Liver (tissue), 3 donors: ENCODE measurements around the gene WDR45B.

Experiments used
- CTCF ChIP-seq: fragments of 150-350 bp; IDR thresholded peaks from 2 replicates; pipeline ENCODE4 v1.5.1; 2017; ENCODE audit warnings: improper control_type of control experiment, low read depth, low read length; ENCODE audit not compliant: missing input control
- EGR1 ChIP-seq, 2 donors: IDR thresholded peaks; 2 replicates each; pipeline ENCODE4 v1.6.1; 2016 to 2018; ENCODE audit warnings: antibody characterized with exemption in 2 of 2, low read depth in 2 of 2
- FOXA1 ChIP-seq: IDR thresholded peaks from 2 replicates; pipeline ENCODE4 v1.6.1; 2016; ENCODE audit warnings: antibody characterized with exemption
- GABPA ChIP-seq, 2 donors: IDR thresholded peaks in 1 of 2; conservative IDR thresholded peaks in 1 of 2; 2 replicates each; pipeline ENCODE4 v1.6.1; 2016; ENCODE audit warnings: antibody characterized with exemption in 2 of 2, mild to moderate bottlenecking in 1 of 2, moderate library complexity in 1 of 2
- HNF4G ChIP-seq: IDR thresholded peaks from 2 replicates; pipeline ENCODE4 v1.6.1; 2016; ENCODE audit warnings: antibody characterized with exemption
- JUND ChIP-seq, 2 donors: IDR thresholded peaks; 2 replicates each; pipeline ENCODE4 v1.6.1; 2016; ENCODE audit warnings: antibody characterized with exemption in 2 of 2
- MAX ChIP-seq: IDR thresholded peaks from 2 replicates; pipeline ENCODE4 v1.6.1; 2016; ENCODE audit warnings: antibody characterized with exemption
- RAD21 ChIP-seq, 2 donors: IDR thresholded peaks; 2 replicates each; pipeline ENCODE4 v1.6.1; 2016; ENCODE audit warnings: antibody characterized with exemption in 2 of 2, mild to moderate bottlenecking in 2 of 2
- REST ChIP-seq: IDR thresholded peaks from 2 replicates; pipeline ENCODE4 v1.6.1; 2016; ENCODE audit warnings: antibody characterized with exemption, mild to moderate bottlenecking
- RXRA ChIP-seq, 2 donors: IDR thresholded peaks; 2 replicates each; pipeline ENCODE4 v1.6.1; 2017 to 2018; ENCODE audit warnings: antibody characterized with exemption in 2 of 2, mild to moderate bottlenecking in 1 of 2
- SP1 ChIP-seq: IDR thresholded peaks from 2 replicates; pipeline ENCODE4 v1.6.1; 2018; ENCODE audit warnings: antibody characterized with exemption, mild to moderate bottlenecking
- TAF1 ChIP-seq: conservative IDR thresholded peaks from 2 replicates; pipeline ENCODE4 v1.6.1; 2016; ENCODE audit warnings: antibody characterized with exemption, mild to moderate bottlenecking
- YY1 ChIP-seq: IDR thresholded peaks from 2 replicates; pipeline ENCODE4 v1.6.1; 2016; ENCODE audit warnings: antibody characterized with exemption, mild to moderate bottlenecking
- ZBTB33 ChIP-seq: IDR thresholded peaks from 2 replicates; pipeline ENCODE4 v1.6.1; 2016; ENCODE audit warnings: antibody characterized with exemption
- donor health status: healthy.
- donor health status: healthy.

GRCh38 chr17:82632451-82632850, 15.8 kb downstream of the WDR45B start:
- no peak for TF ChIP-seq MAX
- TF ChIP-seq CTCF = no peak
- no peak for TF ChIP-seq SP1
- no peak for TF ChIP-seq GABPA (IDR thresholded peaks at IDR 0.05 in 1 of 2, conservative IDR thresholded peaks at IDR 0.05 in 1 of 2)
- no peak for TF ChIP-seq YY1
- TF ChIP-seq RXRA (IDR thresholded peaks at IDR 0.05) = no peak
- no peak for TF ChIP-seq REST
- no peak for TF ChIP-seq HNF4G
- no peak for TF ChIP-seq RAD21 (IDR thresholded peaks at IDR 0.05)
- no peak for TF ChIP-seq EGR1 (IDR thresholded peaks at IDR 0.05; ENCODE audit: low read depth in 2 of 2)
- TF ChIP-seq JUND (IDR thresholded peaks at IDR 0.05) = no peak
- no peak for TF ChIP-seq ZBTB33
- no peak for TF ChIP-seq FOXA1
- TF ChIP-seq TAF1 = no peak
